ENCODE measurements around the gene WDR88.

WDR88 gene

GRCh38 chr19:33205110-33205509 lies 73.2 kb downstream of the WDR88 start:
- no peak for TF ChIP-seq POLR2AphosphoS5 (IDR thresholded peaks at IDR 0.05; ENCODE audit: low read depth, low read length)
- no peak for TF ChIP-seq TAF1 (IDR thresholded peaks at IDR 0.05; ENCODE audit: borderline replicate concordance, insufficient read depth, low read length)
- TF ChIP-seq REST (IDR thresholded peaks at IDR 0.05; ENCODE audit: insufficient read depth in 1 of 2, low read depth in 2 of 2, low read length in 2 of 2) = no peak
- TF ChIP-seq SIN3A (IDR thresholded peaks at IDR 0.05; ENCODE audit: borderline replicate concordance, insufficient read depth, low read length) = no peak
- no peak for TF ChIP-seq FOXP2 (optimal IDR thresholded peaks at IDR 0.05; ENCODE audit: borderline replicate concordance, extremely low read depth, extremely low read length, insufficient read depth)

GRCh38 chr19:33205531-33206260 lies 73.8 kb downstream of the WDR88 start:
- TF ChIP-seq TAF1 (IDR thresholded peaks at IDR 0.05; ENCODE audit: borderline replicate concordance, insufficient read depth, low read length) (no peak), SIN3A (IDR thresholded peaks at IDR 0.05; ENCODE audit: borderline replicate concordance, insufficient read depth, low read length) (no peak), REST (IDR thresholded peaks at IDR 0.05; ENCODE audit: insufficient read depth in 1 of 2, low read depth in 2 of 2, low read length in 2 of 2) (no peak), FOXP2 (optimal IDR thresholded peaks at IDR 0.05; ENCODE audit: borderline replicate concordance, extremely low read depth, extremely low read length, insufficient read depth) (no peak), POLR2AphosphoS5 (IDR thresholded peaks at IDR 0.05; ENCODE audit: low read depth, low read length) (no peak)

DNA sequence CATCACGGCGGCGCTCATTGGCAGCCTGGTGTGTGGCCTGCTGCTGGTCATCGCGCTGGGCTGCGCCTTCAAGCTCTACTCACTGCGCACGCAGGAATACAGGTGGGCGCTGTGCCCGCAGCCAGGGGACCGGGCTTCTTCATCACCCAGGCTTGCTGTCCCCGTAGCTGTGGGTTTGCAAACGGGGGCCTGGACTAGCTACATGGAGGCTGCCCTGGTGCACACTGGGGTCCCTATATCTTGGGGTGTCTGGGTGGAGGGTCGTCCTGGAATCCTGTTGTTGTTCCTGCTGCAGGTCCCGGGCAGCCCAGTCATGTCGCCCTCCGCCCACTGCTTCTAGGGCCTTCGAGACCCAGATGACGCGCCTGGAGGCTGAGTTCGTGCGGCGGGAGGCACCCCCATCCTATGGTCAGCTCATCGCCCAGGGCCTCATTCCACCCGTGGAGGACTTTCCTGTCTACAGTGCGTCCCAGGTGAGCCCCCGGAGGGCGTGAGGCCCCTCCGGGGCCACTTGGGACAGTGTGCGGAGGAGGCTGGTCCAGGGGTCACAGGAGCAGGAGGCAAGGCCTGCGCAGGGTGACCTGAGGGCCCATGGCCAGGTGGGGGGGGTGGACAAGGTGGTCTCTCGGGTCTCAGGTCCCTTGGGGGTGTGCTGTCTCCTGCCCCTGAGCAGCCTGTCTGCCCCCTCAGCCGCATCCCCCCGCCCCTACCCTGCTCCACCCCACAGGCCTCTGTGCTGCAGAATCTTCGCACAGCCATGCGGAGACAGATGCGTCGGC lies 74.5 kb downstream of the WDR88 start:
- TF ChIP-seq POLR2AphosphoS5 (IDR thresholded peaks at IDR 0.05; ENCODE audit: low read depth, low read length) = no peak
- TF ChIP-seq REST (IDR thresholded peaks at IDR 0.05; ENCODE audit: insufficient read depth in 1 of 2, low read depth in 2 of 2, low read length in 2 of 2) = no peak
- TF ChIP-seq TAF1 (IDR thresholded peaks at IDR 0.05; ENCODE audit: borderline replicate concordance, insufficient read depth, low read length) = no peak
- no peak for TF ChIP-seq FOXP2 (optimal IDR thresholded peaks at IDR 0.05; ENCODE audit: borderline replicate concordance, extremely low read depth, extremely low read length, insufficient read depth)
- no peak for TF ChIP-seq SIN3A (IDR thresholded peaks at IDR 0.05; ENCODE audit: borderline replicate concordance, insufficient read depth, low read length)

DNA sequence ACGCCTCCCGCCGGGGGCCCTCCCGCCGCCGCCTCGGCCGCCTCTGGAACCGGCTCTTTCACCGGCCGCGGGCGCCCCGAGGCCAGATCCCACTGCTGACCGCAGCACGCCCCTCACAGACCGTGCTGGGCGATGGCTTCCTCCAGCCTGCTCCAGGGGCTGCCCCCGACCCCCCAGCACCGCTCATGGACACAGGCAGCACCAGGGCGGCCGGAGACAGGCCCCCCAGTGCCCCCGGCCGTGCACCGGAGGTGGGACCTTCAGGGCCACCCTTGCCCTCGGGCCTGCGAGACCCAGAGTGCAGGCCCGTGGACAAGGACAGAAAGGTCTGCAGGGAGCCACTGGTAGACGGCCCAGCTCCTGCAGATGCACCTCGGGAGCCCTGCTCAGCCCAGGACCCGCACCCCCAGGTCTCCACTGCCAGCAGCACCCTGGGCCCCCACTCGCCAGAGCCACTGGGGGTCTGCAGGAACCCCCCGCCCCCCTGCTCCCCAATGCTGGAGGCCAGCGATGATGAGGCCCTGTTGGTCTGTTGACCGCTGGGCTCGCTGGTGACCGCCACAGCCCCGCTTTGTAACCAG lies 75.2 kb downstream of the WDR88 start:
- TF ChIP-seq SIN3A (IDR thresholded peaks at IDR 0.05; ENCODE audit: borderline replicate concordance, insufficient read depth, low read length) = no peak
- TF ChIP-seq FOXP2 (optimal IDR thresholded peaks at IDR 0.05; ENCODE audit: borderline replicate concordance, extremely low read depth, extremely low read length, insufficient read depth) = no peak
- no peak for TF ChIP-seq POLR2AphosphoS5 (IDR thresholded peaks at IDR 0.05; ENCODE audit: low read depth, low read length)
- no peak for TF ChIP-seq REST (IDR thresholded peaks at IDR 0.05; ENCODE audit: insufficient read depth in 1 of 2, low read depth in 2 of 2, low read length in 2 of 2)
- TF ChIP-seq TAF1 (IDR thresholded peaks at IDR 0.05; ENCODE audit: borderline replicate concordance, insufficient read depth, low read length) = no peak
